ENCODE results near the gene YIPF4.
"Not testable (repeated sequence)": the region's sequence is repeated elsewhere in the genome, so short reads cannot be mapped to it uniquely, and the experiment has no call there.

Gene YIPF4

DNA sequence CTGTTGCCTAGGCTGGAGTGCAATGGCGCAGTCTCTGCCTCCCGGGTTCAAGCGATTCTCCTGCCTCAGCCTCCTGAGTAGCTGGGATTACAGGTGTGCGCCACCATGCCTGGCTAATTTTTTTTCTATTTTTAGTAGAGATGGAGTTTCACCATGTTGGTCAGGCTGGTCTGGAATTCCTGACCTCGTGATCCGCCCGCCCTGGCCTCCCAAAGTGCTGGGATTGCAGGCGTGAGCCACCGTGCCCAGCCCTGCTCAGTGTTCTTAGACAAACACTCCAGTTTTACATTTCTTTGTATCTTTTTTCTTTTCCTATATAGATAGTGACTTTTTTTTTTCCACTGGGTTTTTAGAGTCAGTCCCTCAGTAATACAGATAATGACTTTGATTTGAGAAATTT is 86.6 kb downstream of the YIPF4 start:
- WGBS, 2 experiments (ENCODE audit: insufficient coverage in 2 of 2) = 89 to 95% methylated on average over 7 of the region's 9 CpGs
- H3K36me3 ChIP-seq (ENCODE audit: control insufficient read depth, insufficient read depth, low read length) = peaks cover 24% of the 10 kb centered on the region
- H3K4me1 ChIP-seq (ENCODE audit: control insufficient read depth, insufficient read depth, low read length, poor library complexity, severe bottlenecking); H3K9me3 ChIP-seq (ENCODE audit: control insufficient read depth, low read length); H3K27ac ChIP-seq (ENCODE audit: low read depth, low read length, severe bottlenecking); H3K4me3 ChIP-seq (ENCODE audit: extremely low read depth, insufficient read depth, low read length, poor library complexity, severe bottlenecking): not testable (repeated sequence)

GRCh38 chr2:32365679-32366078 is 88.0 kb downstream of the YIPF4 start:
- H3K4me3 ChIP-seq (ENCODE audit: extremely low read depth, insufficient read depth, low read length, poor library complexity, severe bottlenecking); H3K9me3 ChIP-seq (ENCODE audit: control insufficient read depth, low read length); H3K27ac ChIP-seq (ENCODE audit: low read depth, low read length, severe bottlenecking); H3K4me1 ChIP-seq (ENCODE audit: control insufficient read depth, insufficient read depth, low read length, poor library complexity, severe bottlenecking): not testable (repeated sequence)
- H3K36me3 ChIP-seq (ENCODE audit: control insufficient read depth, insufficient read depth, low read length) = peaks cover 15% of the 10 kb centered on the region
- 90 to 100% methylated on average over 3 of the region's 3 CpGs for WGBS, 2 experiments (ENCODE audit: insufficient coverage in 2 of 2)

All from mesodermal cell (in vitro differentiated cells).